ENCODE results near the gene NT5DC2. TPM values are rescaled to one million over a fixed set of nuclear protein-coding genes. Genes with fewer than 3 reads are reported as not detected.
A peak's percentile ranks its signal among the peaks of the same experiment; 100 is the strongest.

Gene NT5DC2
- total RNA-seq, 2 donors from 2014 or later, result 59.7 to 166 TPM

- no peaks in the 10 kb centered on the region for H3K36me3 Mint-ChIP-seq
- H3K27ac Mint-ChIP-seq, result no peak overlapping the region
- no peak for DNase-seq (ENCODE audit: low spot score)
- ATAC-seq, result no peak
- peaks cover 0 to 7% of the 10 kb centered on the region in 2 donors for H3K4me1 Mint-ChIP-seq (ENCODE audit: low read depth in 2 of 2)
- no peak overlapping the region for H3K4me3 Mint-ChIP-seq
- H3K27me3 Mint-ChIP-seq, result no peaks in the 10 kb centered on the region
- H3K9me3 Mint-ChIP-seq, result no peaks in the 10 kb centered on the region
These were observed 32.6 kb downstream of the NT5DC2 start for GRCh38 chr3:52501046-52501445.

- no peak for DNase-seq (ENCODE audit: low spot score)
- no peaks in the 10 kb centered on the region for H3K36me3 Mint-ChIP-seq
- no peak overlapping the region for H3K4me3 Mint-ChIP-seq
- peak overlapping the region in 1 of 2 donors; percentile 39 for H3K27ac Mint-ChIP-seq
- H3K4me1 Mint-ChIP-seq (ENCODE audit: low read depth in 2 of 2), result peaks cover 0 to 14% of the 10 kb centered on the region in 2 donors
- H3K9me3 Mint-ChIP-seq, result no peaks in the 10 kb centered on the region
- peak; percentile 37 to 50 for ATAC-seq
- H3K27me3 Mint-ChIP-seq, result no peaks in the 10 kb centered on the region
These were observed 35.3 kb downstream of the NT5DC2 start for GRCh38 chr3:52498137-52499054.

GRCh38 chr3:52495777-52496602 is 37.7 kb downstream of the NT5DC2 start:
- Mint-ChIP-seq H3K27ac (no peak overlapping the region), H3K27me3 (no peaks in the 10 kb centered on the region), H3K9me3 (no peaks in the 10 kb centered on the region), H3K4me3 (no peak overlapping the region), H3K4me1 (ENCODE audit: low read depth in 2 of 2) (peaks cover 0 to 19% of the 10 kb centered on the region in 2 donors), H3K36me3 (no peaks in the 10 kb centered on the region)
- no peak for DNase-seq (ENCODE audit: low spot score)
- ATAC-seq, result no peak

- peak within 1 kb of the TSS; percentile 25 for H3K4me3 Mint-ChIP-seq
- no peak for DNase-seq (ENCODE audit: low spot score)
- no peaks in the 10 kb centered on the region for H3K9me3 Mint-ChIP-seq
- peaks cover 0 to 22% of the 10 kb centered on the region in 2 donors for H3K4me1 Mint-ChIP-seq (ENCODE audit: low read depth in 2 of 2)
- H3K36me3 Mint-ChIP-seq, result no peaks in the 10 kb centered on the region
- no peak for ATAC-seq
- peak within 1 kb of the TSS in 1 of 2 donors; percentile 53 for H3K27ac Mint-ChIP-seq
- H3K27me3 Mint-ChIP-seq, result no peaks in the 10 kb centered on the region
These were observed 38.7 kb downstream of the NT5DC2 start, which contains the start of gene STAB1 for GRCh38 chr3:52494886-52495495. Gene STAB1, plus strand, starts transcription at chr3:52495338. Its CDS starts 76 bp downstream, at chr3:52495414.

GRCh38 chr3:52494445-52494844 is 39.2 kb downstream of the NT5DC2 start:
- H3K27ac Mint-ChIP-seq, result peak overlapping the region in 1 of 2 donors; percentile 53
- H3K27me3 Mint-ChIP-seq, result no peaks in the 10 kb centered on the region
- H3K4me1 Mint-ChIP-seq (ENCODE audit: low read depth in 2 of 2), result peaks cover 0 to 22% of the 10 kb centered on the region in 2 donors
- H3K36me3 Mint-ChIP-seq, result no peaks in the 10 kb centered on the region
- H3K9me3 Mint-ChIP-seq, result no peaks in the 10 kb centered on the region
- no peak for DNase-seq (ENCODE audit: low spot score)
- ATAC-seq, result no peak
- peak overlapping the region; percentile 25 for H3K4me3 Mint-ChIP-seq

GRCh38 chr3:52493232-52494017 is 40.2 kb downstream of the NT5DC2 start:
- ATAC-seq (no peak), DNase-seq (ENCODE audit: low spot score) (no peak)
- Mint-ChIP-seq H3K9me3 (no peaks in the 10 kb centered on the region), H3K27ac (no peak overlapping the region), H3K4me3 (no peak overlapping the region), H3K27me3 (no peaks in the 10 kb centered on the region), H3K4me1 (ENCODE audit: low read depth in 2 of 2) (peaks cover 0 to 22% of the 10 kb centered on the region in 2 donors), H3K36me3 (no peaks in the 10 kb centered on the region)

GRCh38 chr3:52492059-52492458 is 41.6 kb downstream of the NT5DC2 start:
- Mint-ChIP-seq H3K4me3 (no peak overlapping the region), H3K9me3 (no peaks in the 10 kb centered on the region), H3K36me3 (no peaks in the 10 kb centered on the region), H3K4me1 (ENCODE audit: low read depth in 2 of 2) (peaks cover 0 to 15% of the 10 kb centered on the region in 2 donors), H3K27ac (no peak overlapping the region), H3K27me3 (no peaks in the 10 kb centered on the region)
- no peak for DNase-seq (ENCODE audit: low spot score)
- no peak for ATAC-seq

GRCh38 chr3:52490939-52491526 is 42.6 kb downstream of the NT5DC2 start:
- Mint-ChIP-seq H3K36me3 (no peaks in the 10 kb centered on the region), H3K4me1 (ENCODE audit: low read depth in 2 of 2) (peaks cover 0 to 15% of the 10 kb centered on the region in 2 donors), H3K27me3 (no peaks in the 10 kb centered on the region), H3K27ac (no peak overlapping the region), H3K4me3 (no peak overlapping the region), H3K9me3 (no peaks in the 10 kb centered on the region)
- ATAC-seq (no peak), DNase-seq (ENCODE audit: low spot score) (no peak)

GRCh38 chr3:52490035-52490938 is 43.4 kb downstream of the NT5DC2 start:
- no peak overlapping the region for H3K27ac Mint-ChIP-seq

GRCh38 chr3:52489453-52489852 is 44.2 kb downstream of the NT5DC2 start:
- Mint-ChIP-seq H3K36me3 (no peaks in the 10 kb centered on the region), H3K27me3 (no peaks in the 10 kb centered on the region), H3K4me3 (no peak overlapping the region), H3K9me3 (no peaks in the 10 kb centered on the region), H3K4me1 (ENCODE audit: low read depth in 2 of 2) (peaks cover 0 to 15% of the 10 kb centered on the region in 2 donors), H3K27ac (no peak overlapping the region)
- DNase-seq (ENCODE audit: low spot score), result no peak
- ATAC-seq, result no peak

More at GRCh38 chr3:52490035-52490938, 43.4 kb downstream of the NT5DC2 start:
- H3K36me3 Mint-ChIP-seq, result no peaks in the 10 kb centered on the region
- peaks cover 0 to 18% of the 10 kb centered on the region in 2 donors for H3K4me1 Mint-ChIP-seq (ENCODE audit: low read depth in 2 of 2)
- no peak overlapping the region for H3K4me3 Mint-ChIP-seq
- no peak for DNase-seq (ENCODE audit: low spot score)
- H3K27me3 Mint-ChIP-seq, result no peaks in the 10 kb centered on the region
- no peak for ATAC-seq
- H3K9me3 Mint-ChIP-seq, result no peaks in the 10 kb centered on the region

GRCh38 chr3:52488746-52489145 is 44.9 kb downstream of the NT5DC2 start:
- Mint-ChIP-seq H3K4me1 (ENCODE audit: low read depth in 2 of 2) (peaks cover 0 to 12% of the 10 kb centered on the region in 2 donors), H3K27me3 (no peaks in the 10 kb centered on the region), H3K36me3 (no peaks in the 10 kb centered on the region), H3K4me3 (no peak overlapping the region), H3K9me3 (no peaks in the 10 kb centered on the region), H3K27ac (no peak overlapping the region)
- ATAC-seq (no peak), DNase-seq (ENCODE audit: low spot score) (no peak)

All from natural killer cell treated with Interleukin-12 subunit alpha and Interleukin-12 subunit beta and Interleukin-15 and Interleukin-18, amount 100 ng/mL, for 72 hours (primary cell).